GM19025 (cell line): ENCODE results near the gene OPRM1.

Experiments
- ATAC-seq: cut with Tn5 transposase; IDR thresholded peaks from one replicate; pipeline ENCODE4 v1.9.1; 2021; ENCODE audit warnings: mild to moderate bottlenecking, low read depth, moderate library complexity; ENCODE audit not compliant: unreplicated experiment

OPRM1 gene

GRCh38 chr6:154080461-154081189 lies 41.6 kb downstream of the OPRM1 start:
- ATAC-seq = no peak

- no peak for ATAC-seq
Measured at GRCh38 chr6:154086510-154086909, 47.5 kb downstream of the OPRM1 start.

GRCh38 chr6:154092326-154092962 lies 53.4 kb downstream of the OPRM1 start:
- ATAC-seq = no peak

- ATAC-seq = no peak
Measured at GRCh38 chr6:154093231-154094044, 54.4 kb downstream of the OPRM1 start.

GRCh38 chr6:154095571-154095970 lies 56.5 kb downstream of the OPRM1 start:
- ATAC-seq = no peak

- ATAC-seq = no peak
Measured at GRCh38 chr6:154096316-154096715, 57.3 kb downstream of the OPRM1 start.

- ATAC-seq = no peak
Measured at GRCh38 chr6:154096834-154097233, 57.8 kb downstream of the OPRM1 start.

GRCh38 chr6:154099211-154099610 lies 60.2 kb downstream of the OPRM1 start:
- ATAC-seq = no peak

- ATAC-seq = no peak
Measured at GRCh38 chr6:154106251-154106650, 67.2 kb downstream of the OPRM1 start.

- ATAC-seq = no peak
Measured at GRCh38 chr6:154111025-154111424, 72.0 kb downstream of the OPRM1 start.

- ATAC-seq = no peak
Measured at GRCh38 chr6:154112181-154112809, 73.3 kb downstream of the OPRM1 start.

GRCh38 chr6:154113392-154113791 lies 74.4 kb downstream of the OPRM1 start:
- ATAC-seq = no peak

GRCh38 chr6:154117485-154117884 lies 78.4 kb downstream of the OPRM1 start:
- no peak for ATAC-seq

GRCh38 chr6:154122195-154122925 lies 83.3 kb downstream of the OPRM1 start:
- ATAC-seq = no peak

GRCh38 chr6:154123155-154123956 lies 84.3 kb downstream of the OPRM1 start:
- ATAC-seq = no peak

GRCh38 chr6:154125421-154125820 lies 86.4 kb downstream of the OPRM1 start:
- no peak for ATAC-seq

GRCh38 chr6:154127657-154128056 lies 88.6 kb downstream of the OPRM1 start:
- no peak for ATAC-seq

- no peak for ATAC-seq
Measured at GRCh38 chr6:154134471-154135147, 95.6 kb downstream of the OPRM1 start.

GRCh38 chr6:154138793-154139192 lies 99.8 kb downstream of the OPRM1 start:
- ATAC-seq = no peak
